GM12872 (cell line): Measurements from ENCODE around the gene PTGIS.

Source experiments
- TF ChIP-seq, protein P1 (sequence below): IDR thresholded peaks from 3 replicates; pipeline ENCODE4 v1.5.1; 2011; ENCODE audit warnings: low read depth, mild to moderate bottlenecking, low read length, moderate library complexity; ENCODE audit not compliant: insufficient read depth

PTGIS gene

GRCh38 chr20:49561256-49561655, 6.7 kb downstream of the PTGIS start:
- TF ChIP-seq, protein P1, sequence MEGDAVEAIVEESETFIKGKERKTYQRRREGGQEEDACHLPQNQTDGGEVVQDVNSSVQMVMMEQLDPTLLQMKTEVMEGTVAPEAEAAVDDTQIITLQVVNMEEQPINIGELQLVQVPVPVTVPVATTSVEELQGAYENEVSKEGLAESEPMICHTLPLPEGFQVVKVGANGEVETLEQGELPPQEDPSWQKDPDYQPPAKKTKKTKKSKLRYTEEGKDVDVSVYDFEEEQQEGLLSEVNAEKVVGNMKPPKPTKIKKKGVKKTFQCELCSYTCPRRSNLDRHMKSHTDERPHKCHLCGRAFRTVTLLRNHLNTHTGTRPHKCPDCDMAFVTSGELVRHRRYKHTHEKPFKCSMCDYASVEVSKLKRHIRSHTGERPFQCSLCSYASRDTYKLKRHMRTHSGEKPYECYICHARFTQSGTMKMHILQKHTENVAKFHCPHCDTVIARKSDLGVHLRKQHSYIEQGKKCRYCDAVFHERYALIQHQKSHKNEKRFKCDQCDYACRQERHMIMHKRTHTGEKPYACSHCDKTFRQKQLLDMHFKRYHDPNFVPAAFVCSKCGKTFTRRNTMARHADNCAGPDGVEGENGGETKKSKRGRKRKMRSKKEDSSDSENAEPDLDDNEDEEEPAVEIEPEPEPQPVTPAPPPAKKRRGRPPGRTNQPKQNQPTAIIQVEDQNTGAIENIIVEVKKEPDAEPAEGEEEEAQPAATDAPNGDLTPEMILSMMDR: no peak

- TF ChIP-seq, protein P1: no peak
Observed at GRCh38 chr20:49560646-49561045, 7.3 kb downstream of the PTGIS start.

DNA sequence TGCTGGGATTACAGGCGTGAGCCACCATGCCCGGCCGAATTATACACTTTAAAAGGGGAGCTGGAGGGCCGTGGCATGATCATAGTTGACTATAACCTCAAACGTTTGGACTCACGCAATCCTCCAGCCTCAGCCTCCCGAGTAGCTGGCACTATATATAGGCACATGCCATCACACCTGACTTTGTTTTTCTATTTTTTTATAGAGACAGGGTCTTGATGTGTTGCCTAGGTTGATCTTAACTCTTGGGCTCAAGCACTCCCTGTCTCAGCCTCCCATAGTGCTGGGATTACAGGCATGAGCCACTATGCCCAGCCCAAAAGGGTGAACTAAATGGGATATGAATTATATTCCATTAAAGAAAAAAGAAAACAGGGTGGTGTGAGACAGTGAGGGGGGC, 7.8 kb downstream of the PTGIS start:
- TF ChIP-seq, protein P1: no peak

GRCh38 chr20:49559411-49560081, 8.4 kb downstream of the PTGIS start:
- TF ChIP-seq, protein P1: no peak

DNA sequence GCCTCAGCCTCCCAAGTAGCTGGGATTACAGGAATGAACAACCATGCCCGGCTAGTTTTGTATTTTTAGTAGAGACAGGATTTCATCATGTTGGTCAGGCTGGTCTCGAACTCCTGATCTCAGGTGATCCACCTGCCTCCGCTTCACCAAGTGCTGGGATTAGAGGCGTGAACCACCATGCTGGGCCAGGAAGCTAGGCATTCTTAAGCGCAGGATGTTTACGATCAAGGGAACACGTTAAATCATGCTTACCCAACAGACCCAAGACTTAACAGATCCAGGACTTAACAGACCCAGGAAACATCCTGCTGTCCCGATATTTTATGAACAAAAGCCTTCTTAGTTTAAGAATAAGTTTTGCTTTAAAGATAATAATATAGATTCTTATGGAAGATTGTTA, 9.1 kb downstream of the PTGIS start:
- TF ChIP-seq, protein P1: no peak

GRCh38 chr20:49557449-49557848, 10.5 kb downstream of the PTGIS start:
- TF ChIP-seq, protein P1: no peak

- TF ChIP-seq, protein P1: no peak
Observed at GRCh38 chr20:49556621-49557020, 11.3 kb downstream of the PTGIS start.
